SJSA1 (cell line): ENCODE results near the gene TPSD1. TPM values are rescaled to one million over a fixed set of nuclear protein-coding genes. Genes with fewer than 3 reads are reported as not detected.
"Not testable (repeated sequence)": the region's sequence is repeated elsewhere in the genome, so short reads cannot be mapped to it uniquely, and the experiment has no call there.

Experiments
- DNase-seq, 2 experiments: peaks; one replicate each; pipeline ENCODE4 v3.0.0-alpha.2; 2015 to 2020; ENCODE audit warnings: low spot score in 2 of 2, low read depth in 1 of 2
- H3K27ac ChIP-seq: fragments of 250-450 bp; sonication (Bioruptor Pico); 2 replicates; pipeline ENCODE4 v1.5.1; 2020; ENCODE audit warnings: mild to moderate bottlenecking, moderate library complexity
- H3K27me3 ChIP-seq: fragments of 250-450 bp; sonication (Bioruptor Pico); replicated peaks from 2 replicates; pipeline ENCODE4 v1.5.1; 2020; ENCODE audit warnings: mild to moderate bottlenecking, moderate library complexity
- H3K36me3 ChIP-seq: fragments of 250-450 bp; sonication (Bioruptor Pico); 2 replicates; pipeline ENCODE4 v1.5.1; 2020; ENCODE audit warnings: mild to moderate bottlenecking
- H3K4me1 ChIP-seq: fragments of 250-450 bp; sonication (Bioruptor Pico); replicated peaks from 2 replicates; pipeline ENCODE4 v1.6.1; 2021; ENCODE audit warnings: mild to moderate bottlenecking
- H3K4me3 ChIP-seq: fragments of 250-450 bp; sonication (Bioruptor Pico); 2 replicates; pipeline ENCODE4 v1.5.1; 2020; ENCODE audit warnings: mild to moderate bottlenecking
- H3K9me3 ChIP-seq: fragments of 250-450 bp; sonication (Bioruptor Pico); replicated peaks from 2 replicates; pipeline ENCODE4 v1.5.1; 2020; ENCODE audit warnings: mild to moderate bottlenecking
- total RNA-seq: library from RNA; depleted of rRNA; stranded (reverse); fragments of >200 nt; shearing (Covaris generic); gene quantifications from 2 replicates; pipeline ENCODE4 v1.2.3, GENCODE V29; 2014

Gene TPSD1
- total RNA-seq, 1 experiment from 2014 or later, result not detected

DNA sequence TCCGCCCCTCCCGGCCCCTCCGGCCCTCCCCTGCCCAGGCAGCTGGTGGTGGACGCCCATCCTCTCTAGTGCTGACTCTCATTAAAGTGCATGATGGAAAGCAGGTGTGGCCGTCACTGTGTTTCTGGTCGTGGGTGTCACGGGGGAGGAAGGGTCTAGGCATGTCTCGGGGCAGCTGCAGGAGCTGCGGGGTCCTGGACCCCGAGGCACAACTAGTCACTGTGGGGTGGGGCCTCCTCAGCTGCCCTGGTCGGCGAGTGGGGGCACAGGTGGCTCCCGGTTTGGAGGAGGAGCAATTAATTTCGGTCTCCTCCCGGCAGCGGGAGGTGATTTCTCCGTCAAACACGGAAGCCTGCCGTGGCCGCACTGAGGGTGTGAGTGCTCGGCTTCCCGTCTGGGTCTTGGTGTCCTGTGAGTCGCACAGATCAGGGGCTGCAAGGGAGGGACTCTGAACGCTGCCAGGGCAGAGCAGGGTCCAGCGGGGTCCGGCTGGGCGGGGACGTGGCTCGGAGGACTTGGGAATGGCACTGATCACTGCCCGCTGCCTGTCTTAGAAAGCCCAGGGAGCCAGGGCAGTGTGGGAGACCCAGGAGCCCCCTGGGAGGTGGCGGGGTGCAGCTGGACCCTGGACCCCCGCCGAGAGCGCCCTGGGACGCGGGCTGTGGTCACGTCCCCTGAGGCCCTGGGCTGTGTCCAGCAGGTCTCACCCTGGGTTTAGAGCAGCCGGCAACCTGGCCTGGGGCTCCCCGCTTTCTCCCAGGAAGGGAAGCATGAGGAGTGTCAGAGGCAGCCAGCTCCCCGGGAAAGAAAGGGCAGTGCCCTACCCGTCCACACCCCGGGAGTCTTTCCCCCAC, 3.3 kb downstream of the TPSD1 start:
- DNase-seq, result no peak
- Histone ChIP-seq H3K36me3 (no peaks in the 10 kb centered on the region), H3K27ac (no peak overlapping the region)

DNA sequence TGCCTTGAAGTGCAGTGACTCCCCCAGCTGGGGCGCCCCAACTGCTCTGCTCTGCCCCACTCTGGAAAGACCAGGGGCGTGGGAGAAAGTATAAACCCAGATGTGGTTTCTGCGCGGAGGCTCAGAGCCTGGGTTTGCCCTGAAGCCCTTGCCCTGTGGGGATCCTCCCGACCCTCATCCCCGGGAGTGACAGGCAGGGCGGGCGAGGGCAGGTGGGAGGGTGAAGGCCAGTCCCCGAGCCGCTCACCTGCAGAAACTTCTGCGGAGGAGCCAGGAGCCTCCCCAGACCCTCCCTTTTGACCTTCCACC, 3.8 kb downstream of the TPSD1 start:
- Histone ChIP-seq H3K36me3 (no peaks in the 10 kb centered on the region), H3K4me3 (no peak overlapping the region), H3K9me3 (no peaks in the 10 kb centered on the region), H3K27me3 (peaks cover 42% of the 10 kb centered on the region), H3K27ac (no peak overlapping the region), H3K4me1 (no peaks in the 10 kb centered on the region)
- DNase-seq, result no peak

More for the DNA sequence above, 3.3 kb downstream of the TPSD1 start:
- Histone ChIP-seq H3K9me3 (no peaks in the 10 kb centered on the region), H3K4me3 (no peak overlapping the region), H3K27me3 (peaks cover 42% of the 10 kb centered on the region), H3K4me1 (no peaks in the 10 kb centered on the region)

DNA sequence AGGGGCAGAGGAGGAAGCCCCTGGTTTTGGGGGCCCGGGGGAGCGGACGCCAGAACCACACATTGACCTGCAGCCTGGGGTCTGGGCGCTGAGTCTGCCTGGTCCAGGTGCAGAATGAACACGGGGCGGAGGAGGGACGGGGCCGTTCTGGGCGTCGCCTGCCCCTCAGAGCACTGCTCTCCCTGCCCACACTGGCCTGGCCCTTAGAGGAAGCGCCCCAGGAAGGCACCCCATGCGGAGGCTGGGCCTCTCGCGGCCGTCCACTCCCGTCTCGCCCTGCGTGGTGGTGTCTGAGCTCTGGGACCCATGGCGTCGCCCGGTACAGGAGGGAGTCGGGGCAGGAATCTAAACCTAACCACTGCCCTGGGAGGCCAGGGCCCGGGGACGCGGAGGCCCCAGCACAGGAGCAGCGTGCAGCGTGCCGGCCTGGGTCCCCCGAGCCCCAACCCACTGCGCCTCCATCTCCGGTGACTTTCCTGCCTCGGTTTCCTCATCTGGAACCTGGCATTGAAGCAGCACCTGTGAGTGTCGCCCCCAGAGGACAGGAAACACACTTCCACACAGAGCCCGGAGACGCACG, 4.3 kb downstream of the TPSD1 start:
- H3K4me3 ChIP-seq, result no peak overlapping the region
- H3K27ac ChIP-seq, result no peak overlapping the region
- no peaks in the 10 kb centered on the region for H3K4me1 ChIP-seq
- no peaks in the 10 kb centered on the region for H3K9me3 ChIP-seq
- DNase-seq, result no peak
- no peaks in the 10 kb centered on the region for H3K36me3 ChIP-seq
- peaks cover 42% of the 10 kb centered on the region for H3K27me3 ChIP-seq

DNA sequence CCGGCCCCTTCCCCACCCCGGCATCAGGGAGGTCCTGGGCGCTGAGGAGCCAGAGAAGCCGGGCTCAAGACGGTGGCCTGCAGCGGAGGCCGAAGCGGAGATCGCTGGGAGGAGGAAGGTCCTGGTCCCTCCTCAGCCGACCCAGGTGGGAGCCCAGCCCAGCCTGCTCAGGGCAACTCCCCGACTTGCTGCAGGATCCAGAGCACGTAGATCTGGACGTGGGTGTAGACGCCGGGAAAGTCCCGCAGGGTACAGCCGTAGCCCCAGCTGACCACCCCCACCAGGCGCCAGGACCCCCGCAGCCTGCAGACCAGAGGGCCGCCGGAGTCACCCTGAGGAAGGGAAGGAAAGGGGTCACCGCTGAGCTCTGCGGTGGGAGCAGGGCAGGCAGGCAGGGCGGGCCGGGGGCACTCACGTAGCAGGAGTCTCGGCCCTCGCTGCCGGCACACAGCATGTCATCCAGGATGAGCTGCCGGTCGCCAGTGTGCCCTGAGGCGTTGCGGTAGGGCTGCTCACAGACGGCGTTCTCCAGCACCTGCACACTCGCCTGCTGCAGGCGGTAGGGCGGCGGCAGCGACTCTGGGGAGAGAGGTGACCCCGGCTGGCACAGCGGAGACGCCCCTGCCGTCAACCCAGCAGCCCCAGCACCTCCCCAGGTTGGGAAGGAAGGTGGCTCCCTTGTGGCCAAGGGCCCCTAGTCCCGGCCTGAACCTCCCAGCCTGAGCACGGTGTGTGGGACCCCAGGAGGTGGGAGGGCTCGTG, 5.4 kb downstream of the TPSD1 start:
- no peak for DNase-seq
- Histone ChIP-seq H3K4me1 (no peaks in the 10 kb centered on the region), H3K36me3 (no peaks in the 10 kb centered on the region), H3K27ac (no peak overlapping the region), H3K4me3 (no peak overlapping the region), H3K27me3 (peaks cover 42% of the 10 kb centered on the region), H3K9me3 (no peaks in the 10 kb centered on the region)

DNA sequence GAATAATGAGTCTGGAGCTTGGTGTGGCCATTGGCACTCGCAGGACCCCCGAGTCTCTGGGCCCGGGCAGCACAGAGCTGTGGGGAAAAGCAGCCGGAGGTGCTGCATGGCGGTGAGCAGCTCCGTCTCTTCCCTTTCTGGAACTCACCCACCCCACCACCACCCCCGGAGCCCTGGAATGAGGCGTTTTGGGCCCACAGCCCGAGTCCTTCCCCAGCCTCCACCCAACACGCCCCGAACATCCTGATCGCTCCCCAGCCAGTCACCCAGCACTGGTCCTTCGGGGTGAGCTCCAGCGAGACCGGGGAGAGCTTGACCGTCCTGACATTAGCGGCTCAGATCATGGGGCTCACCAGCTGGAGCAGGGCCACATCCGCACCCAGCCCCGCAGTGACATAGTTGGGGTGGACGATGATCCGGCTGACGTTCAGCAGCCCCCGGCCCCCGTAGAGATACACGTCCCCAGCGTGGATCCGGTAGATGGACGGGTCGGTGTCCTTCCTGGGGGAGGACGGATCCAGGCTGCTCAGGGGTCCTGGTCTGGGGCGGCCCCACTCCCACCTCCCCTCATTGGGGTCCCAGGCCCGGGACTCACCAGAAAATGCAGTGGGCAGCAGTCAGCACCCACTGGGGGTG, 6.5 kb downstream of the TPSD1 start:
- Histone ChIP-seq H3K27me3 (peaks cover 39% of the 10 kb centered on the region), H3K4me3 (no peak overlapping the region)

DNA sequence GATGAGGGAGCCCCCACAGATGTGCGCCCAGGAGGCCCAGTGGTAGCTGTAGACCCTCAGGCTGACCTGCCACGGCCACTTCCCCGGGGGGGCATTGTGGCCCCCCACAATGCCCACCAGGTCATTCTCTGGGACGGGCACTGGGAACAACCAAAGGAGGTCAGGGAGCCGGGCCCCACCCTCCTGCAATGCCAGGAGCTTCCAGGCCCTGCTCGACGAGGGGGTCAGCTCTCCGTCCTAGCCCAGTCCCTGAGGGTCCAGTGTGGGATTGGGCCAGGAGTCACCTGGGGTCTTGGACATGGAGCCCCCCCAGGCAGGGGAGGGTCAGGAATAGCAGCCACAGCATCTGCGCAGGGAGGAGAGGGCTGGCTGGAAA, 7.0 kb downstream of the TPSD1 start:
- Histone ChIP-seq H3K27me3 (peaks cover 42% of the 10 kb centered on the region), H3K4me3 (no peak overlapping the region), H3K9me3 (no peaks in the 10 kb centered on the region), H3K27ac (no peak overlapping the region), H3K4me1 (no peaks in the 10 kb centered on the region), H3K36me3 (no peaks in the 10 kb centered on the region)
- DNase-seq, result no peak

More for the DNA sequence above, 6.5 kb downstream of the TPSD1 start:
- no peaks in the 10 kb centered on the region for H3K36me3 ChIP-seq
- H3K27ac ChIP-seq, result no peak overlapping the region
- no peak for DNase-seq
- H3K9me3 ChIP-seq, result no peaks in the 10 kb centered on the region
- H3K4me1 ChIP-seq, result no peaks in the 10 kb centered on the region

DNA sequence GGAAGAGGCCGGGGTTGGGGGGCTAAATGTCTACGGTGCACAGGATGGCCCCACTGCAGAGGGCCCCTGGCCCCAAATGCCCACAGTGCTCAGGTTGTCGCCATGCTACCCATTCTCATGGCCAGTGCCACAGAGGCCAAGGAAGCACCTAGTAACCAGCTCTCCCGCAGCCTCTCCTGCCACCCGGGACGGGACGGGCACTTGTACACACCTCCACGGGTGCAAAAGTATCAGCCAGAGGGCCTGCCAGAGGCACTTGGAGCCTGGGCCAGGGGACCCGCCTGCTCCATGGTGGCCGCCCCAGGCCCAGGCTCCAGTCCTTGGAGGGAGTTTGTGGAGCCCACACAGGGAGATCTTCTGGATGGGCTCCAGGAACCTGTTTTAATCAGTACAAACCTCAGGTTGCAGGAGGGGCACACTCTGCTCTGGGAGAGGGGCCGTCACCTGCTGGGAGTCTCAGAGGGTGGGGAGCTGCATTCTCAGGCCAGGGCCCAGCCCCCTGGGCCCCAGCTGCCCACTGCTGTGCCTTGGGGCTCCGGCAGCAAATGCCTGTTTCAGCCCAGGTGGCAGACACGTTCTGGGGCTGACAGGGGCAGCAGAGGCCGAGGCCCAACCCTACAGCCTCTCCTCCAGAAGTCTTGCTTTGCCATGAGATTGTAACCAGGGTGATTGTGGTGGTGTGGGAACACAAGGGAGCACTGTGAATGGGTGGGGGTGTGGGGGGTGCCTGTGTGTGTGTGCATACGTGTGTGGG, 7.9 kb downstream of the TPSD1 start:
- DNase-seq, result no peak
- Histone ChIP-seq H3K36me3 (no peaks in the 10 kb centered on the region), H3K9me3 (no peaks in the 10 kb centered on the region), H3K27ac (no peak overlapping the region), H3K4me1 (no peaks in the 10 kb centered on the region), H3K4me3 (no peak overlapping the region), H3K27me3 (peaks cover 51% of the 10 kb centered on the region)

DNA sequence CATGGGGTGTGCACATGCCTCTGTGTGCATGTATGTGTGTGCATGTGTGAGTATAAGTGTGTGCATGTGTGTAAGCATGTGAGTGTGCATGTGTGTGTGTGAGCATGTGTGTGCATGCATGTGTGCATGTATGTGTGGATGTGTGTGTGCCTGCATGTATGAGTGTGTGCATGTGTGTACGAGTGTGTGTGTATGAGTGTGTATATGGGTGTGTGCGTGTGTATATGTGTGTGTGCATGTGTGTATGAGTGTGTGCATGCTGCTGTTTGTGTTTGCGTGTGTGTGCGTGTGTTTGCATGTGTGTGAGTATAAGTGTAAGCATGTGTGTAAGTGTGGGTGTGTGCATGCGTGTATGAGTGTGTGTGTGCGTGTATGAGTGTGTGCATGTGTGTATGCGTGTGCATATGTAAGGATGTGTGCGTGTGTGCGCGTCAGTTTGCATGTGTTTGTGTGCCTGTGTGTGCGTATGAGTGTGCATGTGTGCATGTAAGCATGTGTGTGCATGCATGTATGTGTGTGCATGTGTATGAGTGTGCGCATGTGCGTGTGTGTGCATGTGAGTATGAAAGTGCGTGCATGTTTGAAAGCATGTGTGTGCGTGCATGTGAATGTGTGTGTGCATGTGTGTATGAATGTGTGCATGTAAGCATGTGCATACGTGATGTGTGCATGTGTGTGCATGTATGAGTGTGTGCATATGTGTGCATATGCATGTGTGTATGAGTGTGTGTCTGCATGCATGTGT, 8.6 kb downstream of the TPSD1 start:
- H3K4me1 ChIP-seq, result no peaks in the 10 kb centered on the region

DNA sequence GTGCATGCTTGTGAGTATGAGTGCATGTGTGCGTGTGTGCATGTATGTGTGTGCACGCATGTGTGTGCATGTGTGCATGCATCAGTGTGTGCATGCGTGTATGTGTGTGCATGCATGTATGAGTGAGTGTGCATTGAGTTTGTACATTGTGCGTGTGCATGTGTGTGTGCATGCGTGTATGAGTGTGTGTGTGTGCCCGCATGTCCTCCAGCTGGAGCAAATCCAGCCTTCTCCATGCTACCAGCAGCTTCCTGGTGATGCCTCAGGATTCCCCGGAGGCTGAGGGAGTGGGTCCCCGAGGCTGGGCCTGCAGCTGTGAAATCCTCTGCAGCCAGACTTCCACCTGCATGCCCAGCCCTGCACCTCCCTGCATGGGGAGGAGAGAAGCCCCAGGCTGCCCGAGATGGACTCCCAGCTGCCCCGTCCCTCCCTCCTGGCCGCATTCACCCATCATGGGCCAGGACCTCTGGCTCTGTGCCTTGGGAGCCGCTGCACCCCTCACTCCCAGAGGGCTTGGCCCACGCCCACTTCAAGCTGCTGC, 9.3 kb downstream of the TPSD1 start:
- Histone ChIP-seq H3K9me3 (no peaks in the 10 kb centered on the region), H3K4me1 (no peaks in the 10 kb centered on the region), H3K27ac (no peak overlapping the region), H3K27me3 (peaks cover 47% of the 10 kb centered on the region), H3K4me3 (no peak overlapping the region), H3K36me3 (no peaks in the 10 kb centered on the region)
- no peak for DNase-seq

More for the DNA sequence above, 8.6 kb downstream of the TPSD1 start:
- no peak for DNase-seq
- H3K9me3 ChIP-seq, result no peaks in the 10 kb centered on the region
- H3K36me3 ChIP-seq, result no peaks in the 10 kb centered on the region
- no peak overlapping the region for H3K4me3 ChIP-seq
- no peak overlapping the region for H3K27ac ChIP-seq
- peaks cover 48% of the 10 kb centered on the region for H3K27me3 ChIP-seq

DNA sequence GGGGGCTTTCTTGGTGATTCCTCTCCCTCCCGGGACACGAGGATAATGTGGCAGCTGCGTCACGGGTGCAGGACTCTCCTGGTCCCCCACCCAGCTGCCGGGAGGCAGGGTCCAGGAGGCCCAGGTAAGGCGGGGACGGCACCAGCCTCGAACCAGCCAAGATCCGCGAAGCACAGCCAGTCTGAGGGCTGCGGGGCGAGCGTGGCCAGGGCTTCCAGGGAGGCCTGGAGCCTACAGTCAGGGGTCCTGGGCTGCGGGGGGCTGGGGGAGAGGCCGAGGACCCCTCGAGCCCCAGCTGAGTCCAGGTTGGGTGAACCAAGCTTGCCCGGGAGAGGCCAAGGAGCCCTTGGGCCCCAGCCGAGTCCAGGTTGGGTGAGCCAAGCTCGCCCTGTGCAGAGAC, 10.0 kb downstream of the TPSD1 start:
- no peaks in the 10 kb centered on the region for H3K4me1 ChIP-seq
- no peaks in the 10 kb centered on the region for H3K36me3 ChIP-seq
- H3K27ac ChIP-seq, result no peak overlapping the region
- H3K4me3 ChIP-seq, result no peak overlapping the region
- peaks cover 49% of the 10 kb centered on the region for H3K27me3 ChIP-seq
- DNase-seq, result no peak
- H3K9me3 ChIP-seq, result no peaks in the 10 kb centered on the region

DNA sequence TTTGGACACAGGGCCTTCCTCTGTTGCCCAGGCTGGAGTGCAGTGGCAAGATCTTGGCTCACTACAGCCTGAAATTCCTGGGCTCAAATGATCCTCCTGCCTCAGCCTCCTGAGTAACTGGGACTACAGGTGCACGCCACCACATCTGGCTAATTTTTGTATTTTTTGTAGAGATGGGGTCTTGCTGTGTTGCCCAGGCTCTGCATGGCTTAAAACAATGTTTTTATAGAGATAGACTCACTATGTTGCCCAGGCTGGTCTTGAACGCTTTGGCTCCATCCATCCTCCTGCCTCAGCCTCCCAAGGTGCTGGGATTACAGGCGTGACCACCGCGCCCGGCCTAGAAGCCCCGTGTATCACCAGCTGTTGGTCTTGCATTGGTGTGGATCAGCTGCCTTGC, 13.5 kb downstream of the TPSD1 start:
- H3K27me3 ChIP-seq, result peaks cover 31% of the 10 kb centered on the region
- not testable (repeated sequence) for DNase-seq, H3K27ac ChIP-seq, H3K36me3 ChIP-seq, H3K4me3 ChIP-seq, H3K9me3 ChIP-seq, H3K4me1 ChIP-seq

DNA sequence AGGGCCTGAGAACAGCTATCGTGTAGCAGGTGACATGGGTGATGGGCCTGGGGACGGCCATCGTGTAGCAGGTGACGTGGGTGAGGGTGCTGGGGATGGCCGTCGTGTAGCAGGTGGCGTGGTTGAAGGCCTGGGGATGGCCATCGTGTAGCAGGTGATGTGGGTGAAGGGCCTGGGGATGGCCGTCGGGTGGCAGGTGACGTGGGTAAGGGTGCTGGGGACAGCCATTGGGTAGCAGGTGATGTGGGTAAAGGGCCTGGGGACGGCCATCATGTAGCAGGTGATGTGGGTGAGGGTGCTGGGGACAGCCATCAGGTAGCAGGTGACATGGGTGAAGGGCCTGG, 15.5 kb downstream of the TPSD1 start:
- H3K27ac ChIP-seq, result no peak overlapping the region
- H3K27me3 ChIP-seq, result peaks cover 38% of the 10 kb centered on the region
- H3K4me1 ChIP-seq, result no peaks in the 10 kb centered on the region
- no peak for DNase-seq
- H3K4me3 ChIP-seq, result no peak overlapping the region
- no peaks in the 10 kb centered on the region for H3K9me3 ChIP-seq
- no peaks in the 10 kb centered on the region for H3K36me3 ChIP-seq
